Measurements from ENCODE around the gene MAPK8.

MAPK8 gene

DNA sequence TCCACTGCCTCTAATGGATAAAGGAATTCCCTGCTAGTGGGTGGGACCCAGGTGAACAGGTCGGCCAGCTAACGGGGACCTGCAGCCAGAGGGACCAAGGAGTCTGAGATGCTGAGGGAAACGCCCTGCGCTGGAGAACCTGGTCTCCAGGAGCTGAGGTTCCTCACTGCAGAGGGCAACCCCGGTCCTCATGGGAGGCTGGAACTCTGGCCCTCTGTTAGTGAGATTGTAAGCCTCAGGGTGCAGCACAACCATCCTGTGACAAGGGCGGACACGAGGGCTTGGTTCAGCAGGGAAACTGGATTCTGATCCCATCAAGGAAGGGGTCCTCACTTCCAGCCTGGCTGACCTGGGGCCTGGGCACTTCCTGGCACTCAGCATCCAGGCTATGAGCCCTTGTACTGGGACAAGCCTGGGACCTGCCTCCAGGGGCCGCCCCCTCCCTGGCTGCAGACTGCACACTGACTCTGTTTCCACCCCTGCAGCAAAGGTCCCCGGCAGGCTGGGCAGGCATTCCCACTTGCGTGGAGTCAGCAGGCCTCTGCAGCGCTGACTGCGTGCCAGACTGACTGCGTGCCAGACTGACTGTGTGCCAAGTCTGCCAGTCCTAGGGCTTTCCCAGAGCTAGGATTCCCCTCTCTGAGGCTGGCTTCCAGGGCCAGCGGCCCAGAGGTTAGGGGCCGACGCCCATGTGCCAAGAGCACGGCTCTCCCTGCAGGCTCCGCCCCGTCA lies 143.2 kb downstream of the MAPK8 start:
- no peak for DNase-seq (ENCODE audit: low read depth)

- DNase-seq (ENCODE audit: low read depth): no peak
These were observed 143.8 kb downstream of the MAPK8 start for GRCh38 chr10:48450233-48450740.

DNA sequence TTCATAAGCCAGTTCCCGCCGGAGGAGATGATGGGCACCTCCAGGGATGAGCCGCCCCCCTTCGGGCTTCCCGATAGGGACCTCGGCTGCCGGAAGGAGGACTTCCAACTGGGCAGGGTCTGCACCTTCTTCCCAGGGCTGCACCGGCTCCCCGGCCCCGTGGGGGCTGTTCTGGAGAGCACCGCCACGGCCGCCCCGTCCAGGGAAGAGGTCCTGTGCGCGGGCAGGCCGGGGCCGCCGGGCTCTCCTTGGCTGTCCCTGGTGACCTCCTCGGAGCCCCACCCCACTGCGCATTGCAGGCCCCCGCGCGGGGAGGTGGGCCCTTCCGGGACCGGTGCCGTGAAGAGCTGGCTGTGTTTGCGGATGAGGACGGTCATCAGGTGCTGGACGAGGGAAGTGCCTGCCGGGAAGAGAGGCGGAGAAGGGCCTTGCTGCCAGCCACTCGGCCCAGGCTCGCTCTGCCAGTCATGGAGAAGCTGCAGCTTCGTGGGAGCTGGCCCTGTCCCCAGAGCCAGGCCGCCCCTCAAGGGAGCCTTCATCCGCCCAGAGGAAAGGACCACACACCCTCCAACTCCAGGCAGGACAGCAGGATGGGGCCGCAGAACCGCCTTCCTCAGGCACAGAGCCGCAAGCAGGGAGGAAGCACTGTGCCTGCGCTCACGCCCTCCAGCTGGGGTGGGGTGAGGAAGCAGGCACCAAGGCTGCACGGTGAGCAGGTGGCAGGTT lies 144.4 kb downstream of the MAPK8 start:
- DNase-seq (ENCODE audit: low read depth): no peak

DNA sequence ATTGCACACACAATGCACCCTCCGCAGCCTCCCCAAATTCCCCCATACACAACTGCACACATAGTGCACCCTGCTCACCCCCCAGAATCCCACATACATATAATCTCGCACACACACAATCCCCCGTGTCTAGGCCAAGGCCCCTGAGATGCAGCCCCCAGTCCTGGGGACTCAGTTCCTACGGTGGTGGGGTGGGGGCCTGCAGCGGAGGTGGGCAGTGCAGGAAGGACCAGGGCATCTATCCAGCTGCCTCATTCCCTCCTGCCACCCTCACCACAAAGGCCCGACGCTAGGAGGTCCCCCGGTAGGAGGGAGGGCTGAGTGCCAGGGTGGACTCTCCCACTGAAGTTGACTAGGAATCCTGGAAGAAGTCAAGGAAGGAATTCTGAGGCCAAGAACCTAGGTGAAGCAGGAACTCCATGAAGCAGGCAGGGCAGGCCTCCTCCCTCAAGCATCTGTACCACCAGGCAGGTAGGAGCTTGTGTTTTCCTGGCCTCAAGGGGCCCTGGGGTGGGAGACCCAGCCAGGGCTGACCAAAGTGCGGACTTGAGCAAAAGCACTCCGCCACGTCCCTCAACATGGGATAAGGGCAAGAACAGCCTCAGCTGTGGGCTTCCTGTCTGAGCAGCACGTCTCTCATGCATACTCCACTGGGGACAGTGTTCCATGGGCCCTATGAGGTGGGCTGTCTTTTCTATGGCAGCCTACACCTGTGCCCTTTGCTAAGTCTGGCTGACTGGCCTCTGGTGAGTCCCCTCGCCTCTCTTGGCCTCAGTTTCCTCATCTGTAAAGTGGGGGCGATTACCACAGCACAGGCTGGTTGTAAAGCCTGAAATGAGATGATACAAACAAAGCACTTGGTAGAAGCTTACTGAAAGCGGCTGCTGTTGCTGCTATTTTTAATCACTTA lies 145.7 kb downstream of the MAPK8 start:
- no peak for DNase-seq (ENCODE audit: low read depth)

GRCh38 chr10:48452879-48453412 lies 146.5 kb downstream of the MAPK8 start:
- DNase-seq (ENCODE audit: low read depth): no peak

- no peak for DNase-seq (ENCODE audit: low read depth)
These were observed 147.2 kb downstream of the MAPK8 start for GRCh38 chr10:48453451-48454301.

GRCh38 chr10:48454302-48455054 lies 148.0 kb downstream of the MAPK8 start:
- DNase-seq (ENCODE audit: low read depth): no peak

- DNase-seq (ENCODE audit: low read depth): no peak
These were observed 148.5 kb downstream of the MAPK8 start for GRCh38 chr10:48455055-48455391.

GRCh38 chr10:48455392-48456151 lies 149.1 kb downstream of the MAPK8 start:
- DNase-seq (ENCODE audit: low read depth): no peak

DNA sequence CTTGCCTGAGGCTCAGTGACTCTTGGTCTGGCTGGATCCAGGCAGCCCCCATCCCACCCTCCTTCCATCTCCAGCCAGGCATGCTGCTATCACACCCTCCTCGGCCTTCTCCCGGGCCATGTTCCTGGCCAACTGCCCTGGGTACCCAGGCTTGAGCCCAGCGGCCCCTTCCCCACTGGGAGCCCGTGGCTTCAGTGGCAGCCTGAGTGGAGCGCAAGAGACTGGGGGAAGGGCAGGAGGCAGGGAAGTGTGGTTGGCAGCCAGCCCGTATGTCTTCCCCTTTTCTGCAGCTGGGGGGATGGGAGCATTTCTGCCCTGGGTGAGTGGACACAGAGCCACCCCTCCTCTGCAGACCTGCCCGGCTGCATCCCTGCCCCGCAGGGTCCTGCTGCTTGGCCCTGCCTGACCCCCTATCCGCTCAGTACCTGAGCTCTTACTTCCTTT lies 149.9 kb downstream of the MAPK8 start:
- DNase-seq (ENCODE audit: low read depth): no peak

DNA sequence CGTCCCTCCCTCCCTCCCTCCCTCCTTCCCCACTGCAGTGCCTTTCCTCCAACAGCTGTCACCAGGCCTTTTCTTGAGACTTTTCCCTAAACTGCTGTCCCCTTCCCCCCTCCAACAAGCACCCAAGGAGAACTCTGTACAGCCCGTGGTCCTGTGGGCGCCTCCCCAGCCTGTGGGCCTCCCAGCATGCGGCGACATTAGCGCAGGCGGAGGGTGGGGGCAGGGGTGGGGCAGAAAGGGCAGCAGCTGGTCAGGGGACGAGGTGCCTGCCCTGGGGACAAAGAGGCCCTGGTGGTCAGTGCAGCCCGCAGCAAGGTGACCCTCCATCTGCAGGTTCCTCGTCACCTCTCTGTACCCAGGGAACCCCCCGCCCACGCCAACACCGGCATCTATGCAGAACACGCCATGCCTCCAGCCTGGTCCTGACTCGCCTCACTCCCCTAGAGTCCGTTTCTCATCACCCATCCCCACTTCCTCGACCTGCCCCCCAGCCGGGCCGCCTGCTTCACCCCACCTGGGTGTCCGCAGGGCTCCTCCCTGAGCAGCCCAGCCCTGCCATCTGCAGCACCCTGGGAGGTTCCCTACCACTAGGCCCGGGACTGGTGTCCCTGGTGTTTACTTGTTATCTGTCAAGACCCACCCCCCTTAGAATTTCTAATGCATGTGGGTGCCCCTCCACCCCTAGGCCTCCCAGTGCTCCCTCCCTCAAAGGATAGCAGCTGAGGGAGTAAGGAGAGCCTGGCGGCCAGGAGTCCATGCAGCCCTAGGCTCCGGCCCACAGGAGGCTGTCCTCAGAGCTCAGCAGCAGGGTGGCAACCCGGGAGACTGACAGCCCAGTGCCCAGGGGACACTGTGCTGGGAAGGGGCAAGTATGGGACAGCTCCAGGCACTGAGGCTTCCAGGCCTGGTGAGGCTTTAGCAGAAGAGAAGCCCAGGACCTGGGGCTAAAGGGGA lies 150.6 kb downstream of the MAPK8 start:
- no peak for DNase-seq (ENCODE audit: low read depth)

DNA sequence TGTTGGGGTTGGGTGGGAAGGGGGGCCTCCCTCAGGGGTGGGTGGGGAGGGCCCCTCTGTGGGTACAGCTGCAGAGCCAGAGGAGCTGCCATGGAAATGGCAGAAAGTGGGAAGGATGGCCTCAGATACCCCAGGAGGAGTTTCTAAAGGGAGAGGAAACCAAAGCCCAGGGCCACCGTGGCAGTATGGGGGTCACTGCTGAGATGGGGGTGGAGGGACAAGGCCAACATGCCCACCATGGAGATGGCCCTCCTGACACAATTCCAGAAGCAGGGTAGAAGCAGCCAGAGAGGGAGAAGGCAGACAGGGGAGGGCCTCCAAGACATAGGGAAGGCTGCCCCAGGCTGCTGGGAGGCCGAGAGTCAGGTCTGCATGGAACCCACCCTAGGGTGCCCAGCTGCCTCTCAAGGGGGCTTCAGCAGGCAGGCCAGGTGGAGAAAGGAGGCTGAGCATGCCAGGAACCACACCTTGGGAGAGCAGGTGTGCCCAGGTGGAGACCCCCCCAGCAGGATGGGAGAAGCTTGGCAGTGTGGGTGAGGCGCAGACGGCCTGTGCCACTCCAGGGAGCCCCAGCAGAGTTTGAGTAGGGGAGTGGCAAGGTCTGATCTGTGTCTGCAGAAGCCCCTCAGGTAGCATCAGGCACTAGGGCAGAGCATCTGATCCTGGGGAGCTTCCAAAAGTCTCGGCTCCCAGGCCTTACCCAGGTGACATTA lies 151.6 kb downstream of the MAPK8 start:
- DNase-seq (ENCODE audit: low read depth): no peak

DNA sequence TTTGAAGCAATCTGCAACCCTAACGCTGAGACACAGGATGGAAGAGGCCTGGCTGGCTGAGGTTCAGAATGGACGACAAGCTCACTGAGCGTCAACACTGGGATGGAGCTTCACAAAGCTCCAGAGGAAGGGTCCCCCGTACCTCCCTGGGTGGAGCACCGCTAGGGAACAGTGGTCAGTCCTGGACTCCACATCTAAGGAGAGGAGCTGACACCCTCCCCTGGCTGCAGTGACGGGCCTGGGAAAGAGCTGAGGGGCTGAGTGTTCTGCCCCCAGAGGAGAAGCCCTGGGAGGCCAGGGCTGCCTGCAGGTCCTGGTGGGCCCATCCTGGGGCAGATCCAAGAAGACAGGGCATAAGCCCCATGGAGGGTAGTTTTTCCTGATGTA lies 152.2 kb downstream of the MAPK8 start:
- DNase-seq (ENCODE audit: low read depth): no peak

- no peak for DNase-seq (ENCODE audit: low read depth)
These were observed 153.0 kb downstream of the MAPK8 start for GRCh38 chr10:48459270-48460150.

GRCh38 chr10:48460182-48460581 lies 153.7 kb downstream of the MAPK8 start:
- no peak for DNase-seq (ENCODE audit: low read depth)

GRCh38 chr10:48461623-48462481 lies 155.4 kb downstream of the MAPK8 start:
- DNase-seq (ENCODE audit: low read depth): no peak

All from activated T-cell treated with anti-CD3 and anti-CD28 coated beads for 24 hours (primary cell).